K562 (cell line): ENCODE measurements around the gene ADAMTS7. TPM values are rescaled to one million over a fixed set of nuclear protein-coding genes. Genes with fewer than 3 reads are reported as not detected.

Experiments
- HMGXB4 ChIP-seq: sonication (generic); formaldehyde crosslinking; IDR thresholded peaks from 2 replicates; pipeline ENCODE4 v1.8.1; 2023; ENCODE audit warnings: mild to moderate bottlenecking, missing genetic modification reagents
- PTTG1 ChIP-seq: fragments of 450-650 bp; IDR thresholded peaks from 2 replicates; pipeline ENCODE4 v1.6.1; 2016; ENCODE audit warnings: low read depth, mild to moderate bottlenecking, missing genetic modification characterization, missing compliant biosample characterization
- RNF2 ChIP-seq: sonication (generic); IDR thresholded peaks from 2 replicates; pipeline ENCODE4 v1.6.1; 2016
- SMARCA4 ChIP-seq: fragments of 450-650 bp; IDR thresholded peaks from 2 replicates; pipeline ENCODE4 v1.6.1; 2016
- SRSF7 ChIP-seq: fragments of 200-400 bp; formaldehyde crosslinking; optimal IDR thresholded peaks from 2 replicates; pipeline ENCODE3; 2017; ENCODE audit warnings: mild to moderate bottlenecking, low read depth, low read length
- ZBTB40 ChIP-seq, 2 experiments: fragments of 450-650 bp in 1 of 2; sonication (generic) in 1 of 2; formaldehyde crosslinking in 1 of 2; IDR thresholded peaks; 2 replicates each; pipeline versions ENCODE4 v1.7.1 to v1.9.0; 2016 to 2022; ENCODE audit warnings: inconsistent platforms in 1 of 2, mild to moderate bottlenecking in 1 of 2, missing genetic modification reagents in 1 of 2
- ZNF212 ChIP-seq: fragments of 450-650 bp; formaldehyde crosslinking; IDR thresholded peaks from 2 replicates; pipeline ENCODE4 v1.4.0; 2020; ENCODE audit warnings: mild to moderate bottlenecking
- ZNF639 ChIP-seq, 2 experiments: fragments of 200-800 bp in 1 of 2; sonication (Bioruptor generic) in 1 of 2; sonication (generic) in 1 of 2; formaldehyde crosslinking in 1 of 2; IDR thresholded peaks in 1 of 2; conservative IDR thresholded peaks in 1 of 2; 2 replicates each; pipeline versions ENCODE4 v1.5.0 to v1.6.1; 2016 to 2020; ENCODE audit warnings: missing compliant biosample characterization in 1 of 2, missing genetic modification characterization in 1 of 2, missing genetic modification reagents in 1 of 2
- ZNF707 ChIP-seq: fragments of 250-450 bp; sonication (Bioruptor Pico); conservative IDR thresholded peaks from 2 replicates; pipeline ENCODE4 v1.8.0; 2022; ENCODE audit warnings: inconsistent platforms, mild to moderate bottlenecking, moderate library complexity
- polyA plus RNA-seq, 8 experiments: library from polyadenylated mRNA; depleted of rRNA in 4 of 8; stranded (reverse) in 5 of 8; unstranded in 3 of 8; fragments of >200 nt; fragmentation: Nextera tagmentation in 2 of 8; fragmentation: Illumina TruSeq in 1 of 8; extraction: Ambion mirVana in 2 of 8; extraction: Trizol in 1 of 8; gene quantifications; 2 replicates each; pipeline versions ENCODE4 v1.2.1 to v1.2.3, GENCODE V29; 2011 to 2014; ENCODE audit warnings: inconsistent platforms in 1 of 8, missing spikeins in 1 of 8
- total RNA-seq, 7 experiments: library from RNA; depleted of rRNA in 6 of 7; stranded (reverse); fragments of >200 nt in 6 of 7; fragmentation: Illumina TruSeq in 2 of 7; extraction: Trizol in 2 of 7; gene quantifications; 2 replicates each; pipeline versions ENCODE4 v1.2.1 to v1.2.3, GENCODE V29; 2011 to 2021; ENCODE audit warnings: low replicate concordance in 1 of 7
- TF ChIP-seq, protein P1 (sequence below): fragments of 150-350 bp; IDR thresholded peaks from 2 replicates; pipeline ENCODE4 v1.6.1; 2014; ENCODE audit warnings: low read depth, mild to moderate bottlenecking, low read length, borderline replicate concordance

Gene ADAMTS7
- total and polyA plus RNA-seq, 9 of the 15 experiments (the other 6 are each of a cell fraction or from before 2014, with no cell fraction given), result 0.05 to 0.07 TPM; not detected in 7

DNA sequence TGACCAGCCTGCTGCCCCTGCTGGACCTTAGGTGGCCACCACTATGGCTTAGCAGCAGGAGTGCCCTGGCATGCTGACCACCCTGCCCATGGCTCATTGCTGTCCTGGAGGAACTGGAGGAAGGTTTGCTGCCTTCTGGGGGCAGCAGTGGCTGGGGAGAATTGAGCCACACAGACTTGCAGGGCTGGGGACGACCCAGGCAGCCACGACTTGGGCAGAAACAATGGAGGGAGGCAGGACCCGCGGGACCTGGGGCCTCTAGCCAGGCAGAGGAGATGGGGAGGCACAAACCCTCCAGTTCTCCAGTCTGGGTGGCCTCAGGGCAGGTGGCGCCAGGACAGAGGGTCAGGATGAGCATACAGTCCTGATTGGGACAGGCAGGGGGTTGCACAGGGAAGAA lies 32.8 kb downstream of the ADAMTS7 start (continued):
- TF ChIP-seq ZBTB40 (IDR thresholded peaks at IDR 0.05) (no peak), ZBTB40 (CRISPR knock-in tag; IDR thresholded peaks at IDR 0.05) (no peak), SRSF7 (no peak), SMARCA4 (no peak), ZNF212 (CRISPR knock-in tag) (no peak), HMGXB4 (CRISPR knock-in tag) (no peak), ZNF639 (CRISPR knock-in tag; conservative IDR thresholded peaks at IDR 0.05 in 1 of 2, IDR thresholded peaks at IDR 0.05 in 1 of 2) (no peak), ZNF707 (CRISPR knock-in tag) (no peak), RNF2 (no peak), PTTG1 (no peak)
- TF ChIP-seq, protein P1, sequence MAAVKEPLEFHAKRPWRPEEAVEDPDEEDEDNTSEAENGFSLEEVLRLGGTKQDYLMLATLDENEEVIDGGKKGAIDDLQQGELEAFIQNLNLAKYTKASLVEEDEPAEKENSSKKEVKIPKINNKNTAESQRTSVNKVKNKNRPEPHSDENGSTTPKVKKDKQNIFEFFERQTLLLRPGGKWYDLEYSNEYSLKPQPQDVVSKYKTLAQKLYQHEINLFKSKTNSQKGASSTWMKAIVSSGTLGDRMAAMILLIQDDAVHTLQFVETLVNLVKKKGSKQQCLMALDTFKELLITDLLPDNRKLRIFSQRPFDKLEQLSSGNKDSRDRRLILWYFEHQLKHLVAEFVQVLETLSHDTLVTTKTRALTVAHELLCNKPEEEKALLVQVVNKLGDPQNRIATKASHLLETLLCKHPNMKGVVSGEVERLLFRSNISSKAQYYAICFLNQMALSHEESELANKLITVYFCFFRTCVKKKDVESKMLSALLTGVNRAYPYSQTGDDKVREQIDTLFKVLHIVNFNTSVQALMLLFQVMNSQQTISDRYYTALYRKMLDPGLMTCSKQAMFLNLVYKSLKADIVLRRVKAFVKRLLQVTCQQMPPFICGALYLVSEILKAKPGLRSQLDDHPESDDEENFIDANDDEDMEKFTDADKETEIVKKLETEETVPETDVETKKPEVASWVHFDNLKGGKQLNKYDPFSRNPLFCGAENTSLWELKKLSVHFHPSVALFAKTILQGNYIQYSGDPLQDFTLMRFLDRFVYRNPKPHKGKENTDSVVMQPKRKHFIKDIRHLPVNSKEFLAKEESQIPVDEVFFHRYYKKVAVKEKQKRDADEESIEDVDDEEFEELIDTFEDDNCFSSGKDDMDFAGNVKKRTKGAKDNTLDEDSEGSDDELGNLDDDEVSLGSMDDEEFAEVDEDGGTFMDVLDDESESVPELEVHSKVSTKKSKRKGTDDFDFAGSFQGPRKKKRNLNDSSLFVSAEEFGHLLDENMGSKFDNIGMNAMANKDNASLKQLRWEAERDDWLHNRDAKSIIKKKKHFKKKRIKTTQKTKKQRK, result no peak
